ENCODE data around the gene PCDHB9.
A peak's percentile ranks its signal among the peaks of the same experiment; 100 is the strongest.
"Not testable (repeated sequence)": the region's sequence is repeated elsewhere in the genome, so short reads cannot be mapped to it uniquely, and the experiment has no call there.

PCDHB9 gene

GRCh38 chr5:141188682-141189081 lies 1.7 kb downstream of the PCDHB9 start:
- DNase-seq (ENCODE audit: low spot score): not testable (repeated sequence)

- not testable (repeated sequence) for DNase-seq (ENCODE audit: low spot score)
These were observed 2.2 kb downstream of the PCDHB9 start for GRCh38 chr5:141189131-141189530.

- peak; percentile 68 for DNase-seq (ENCODE audit: low spot score)
These were observed 5.3 kb downstream of the PCDHB9 start, which contains the start of gene PCDHB10 for GRCh38 chr5:141192110-141192725. TSS of gene PCDHB10 (plus strand) at chr5:141192353. CDS start at chr5:141192553, 200 bp downstream.

DNA sequence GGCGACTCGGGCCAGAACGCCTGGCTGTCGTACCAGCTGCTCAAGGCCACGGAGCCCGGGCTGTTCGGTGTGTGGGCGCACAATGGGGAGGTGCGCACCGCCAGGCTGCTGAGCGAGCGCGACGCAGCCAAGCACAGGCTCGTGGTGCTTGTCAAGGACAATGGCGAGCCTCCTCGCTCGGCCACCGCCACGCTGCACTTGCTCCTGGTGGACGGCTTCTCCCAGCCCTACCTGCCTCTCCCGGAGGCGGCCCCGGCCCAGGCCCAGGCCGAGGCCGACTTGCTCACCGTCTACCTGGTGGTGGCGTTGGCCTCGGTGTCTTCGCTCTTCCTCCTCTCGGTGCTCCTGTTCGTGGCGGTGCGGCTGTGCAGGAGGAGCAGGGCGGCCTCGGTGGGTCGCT lies 7.4 kb downstream of the PCDHB9 start:
- not testable (repeated sequence) for DNase-seq (ENCODE audit: low spot score)

GRCh38 chr5:141196363-141196762 lies 9.4 kb downstream of the PCDHB9 start:
- DNase-seq (ENCODE audit: low spot score): no peak

DNA sequence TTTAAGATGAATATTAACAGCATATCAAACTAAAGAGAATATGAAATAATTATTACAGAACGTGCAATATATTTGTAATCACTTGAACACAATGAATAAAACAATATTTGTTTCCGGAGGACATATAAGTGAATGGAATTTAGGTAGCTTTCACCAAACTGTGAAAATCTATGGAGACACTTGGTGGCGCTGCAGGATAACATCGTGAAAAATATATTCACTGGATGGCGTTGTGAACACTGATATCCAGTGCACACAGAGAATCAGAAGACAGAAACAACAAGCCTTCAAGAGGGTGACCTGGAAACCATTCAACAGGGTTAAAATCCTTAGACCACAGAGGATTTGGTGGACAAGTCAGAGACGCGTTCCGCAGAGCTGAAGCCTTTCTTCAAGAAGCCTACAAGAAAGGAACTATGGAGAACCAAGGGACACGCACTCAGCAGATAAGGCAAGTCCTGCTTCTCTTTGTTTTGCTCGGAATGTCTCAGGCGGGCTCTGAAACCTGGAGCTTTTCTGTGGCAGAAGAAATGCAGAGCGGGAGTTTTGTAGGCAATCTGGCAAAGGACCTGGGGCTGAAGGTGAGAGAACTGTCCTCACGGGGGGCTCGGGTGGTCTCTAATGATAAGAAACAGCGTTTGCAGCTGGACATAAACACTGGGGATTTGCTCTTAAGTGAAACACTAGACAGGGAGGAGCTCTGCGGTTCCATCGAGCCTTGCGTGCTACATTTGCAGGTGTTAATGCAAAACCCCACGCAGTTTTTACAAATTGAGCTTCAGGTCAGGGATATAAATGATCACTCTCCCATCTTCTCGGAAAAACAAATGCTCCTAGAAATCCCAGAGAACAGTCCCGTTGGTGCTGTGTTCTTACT lies 12.6 kb downstream of the PCDHB9 start, which contains the start of gene PCDHB11:
TSS of gene PCDHB11 (plus strand) at position 269 of the 877 bp plus-strand sequence. CDS start at position 417, 148 bp downstream.
- peak; percentile 25 for DNase-seq (ENCODE audit: low spot score)

GRCh38 chr5:141201126-141201525 lies 14.2 kb downstream of the PCDHB9 start:
- not testable (repeated sequence) for DNase-seq (ENCODE audit: low spot score)

- not testable (repeated sequence) for DNase-seq (ENCODE audit: low spot score)
These were observed 14.7 kb downstream of the PCDHB9 start for GRCh38 chr5:141201646-141202045.

GRCh38 chr5:141208478-141208877 lies 21.5 kb downstream of the PCDHB9 start, which contains the start of gene PCDHB12:
TSS of gene PCDHB12 (plus strand) at chr5:141208719. CDS start at chr5:141208908, 189 bp downstream.
- DNase-seq (ENCODE audit: low spot score): no peak

DNA sequence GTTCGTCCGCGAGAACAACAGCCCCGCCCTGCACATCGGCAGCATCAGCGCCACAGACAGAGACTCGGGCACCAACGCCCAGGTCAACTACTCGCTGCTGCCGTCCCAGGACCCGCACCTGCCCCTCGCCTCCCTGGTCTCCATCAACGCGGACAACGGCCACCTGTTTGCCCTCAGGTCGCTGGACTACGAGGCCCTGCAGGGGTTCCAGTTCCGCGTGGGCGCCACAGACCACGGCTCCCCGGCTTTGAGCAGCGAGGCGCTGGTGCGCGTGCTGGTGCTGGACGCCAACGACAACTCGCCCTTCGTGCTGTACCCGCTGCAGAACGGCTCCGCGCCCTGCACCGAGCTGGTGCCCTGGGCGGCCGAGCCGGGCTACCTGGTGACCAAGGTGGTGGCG lies 23.3 kb downstream of the PCDHB9 start:
- not testable (repeated sequence) for DNase-seq (ENCODE audit: low spot score)

DNA sequence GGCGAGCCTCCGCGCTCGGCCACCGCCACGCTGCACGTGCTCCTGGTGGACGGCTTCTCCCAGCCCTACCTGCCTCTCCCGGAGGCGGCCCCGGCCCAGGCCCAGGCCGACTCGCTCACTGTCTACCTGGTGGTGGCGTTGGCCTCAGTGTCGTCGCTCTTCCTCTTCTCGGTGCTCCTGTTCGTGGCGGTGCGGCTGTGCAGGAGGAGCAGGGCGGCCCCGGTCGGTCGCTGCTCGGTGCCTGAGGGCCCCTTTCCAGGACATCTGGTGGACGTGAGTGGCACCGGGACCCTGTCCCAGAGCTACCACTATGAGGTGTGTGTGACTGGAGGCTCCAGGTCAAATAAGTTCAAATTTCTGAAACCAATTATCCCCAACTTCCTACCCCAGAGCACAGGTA lies 23.9 kb downstream of the PCDHB9 start:
- not testable (repeated sequence) for DNase-seq (ENCODE audit: low spot score)

- DNase-seq (ENCODE audit: low spot score): not testable (repeated sequence)
These were observed 26.8 kb downstream of the PCDHB9 start, which contains the start of gene PCDHB13 for GRCh38 chr5:141213656-141214339. TSS of gene PCDHB13 (plus strand) at chr5:141213919. CDS start at chr5:141214124, 205 bp downstream.

- not testable (repeated sequence) for DNase-seq (ENCODE audit: low spot score)
These were observed 27.6 kb downstream of the PCDHB9 start for GRCh38 chr5:141214583-141214982.

DNA sequence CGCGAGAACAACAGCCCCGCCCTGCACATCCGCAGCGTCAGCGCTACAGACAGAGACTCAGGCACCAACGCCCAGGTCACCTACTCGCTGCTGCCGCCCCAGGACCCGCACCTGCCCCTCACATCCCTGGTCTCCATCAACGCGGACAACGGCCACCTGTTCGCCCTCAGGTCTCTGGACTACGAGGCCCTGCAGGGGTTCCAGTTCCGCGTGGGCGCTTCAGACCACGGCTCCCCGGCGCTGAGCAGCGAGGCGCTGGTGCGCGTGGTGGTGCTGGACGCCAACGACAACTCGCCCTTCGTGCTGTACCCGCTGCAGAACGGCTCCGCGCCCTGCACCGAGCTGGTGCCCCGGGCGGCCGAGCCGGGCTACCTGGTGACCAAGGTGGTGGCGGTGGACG lies 28.5 kb downstream of the PCDHB9 start:
- not testable (repeated sequence) for DNase-seq (ENCODE audit: low spot score)

- not testable (repeated sequence) for DNase-seq (ENCODE audit: low spot score)
These were observed 29.1 kb downstream of the PCDHB9 start for GRCh38 chr5:141216035-141216434.

GRCh38 chr5:141223112-141223783 lies 36.3 kb downstream of the PCDHB9 start, which contains the start of gene PCDHB14:
TSS of gene PCDHB14 (plus strand) at chr5:141223343. CDS start at chr5:141223506, 163 bp downstream.
- peak; percentile 65 for DNase-seq (ENCODE audit: low spot score)

GRCh38 chr5:141224844-141225243 lies 37.9 kb downstream of the PCDHB9 start:
- not testable (repeated sequence) for DNase-seq (ENCODE audit: low spot score)

DNA sequence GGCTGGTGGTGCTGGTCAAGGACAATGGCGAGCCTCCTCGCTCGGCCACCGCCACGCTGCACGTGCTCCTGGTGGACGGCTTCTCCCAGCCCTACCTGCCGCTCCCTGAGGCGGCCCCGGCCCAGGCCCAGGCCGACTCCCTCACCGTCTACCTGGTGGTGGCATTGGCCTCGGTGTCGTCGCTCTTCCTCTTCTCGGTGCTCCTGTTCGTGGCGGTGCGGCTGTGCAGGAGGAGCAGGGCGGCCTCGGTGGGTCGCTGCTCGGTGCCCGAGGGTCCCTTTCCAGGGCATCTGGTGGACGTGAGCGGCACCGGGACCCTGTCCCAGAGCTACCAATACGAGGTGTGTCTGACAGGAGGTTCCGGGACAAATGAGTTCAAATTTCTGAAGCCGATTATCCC lies 38.5 kb downstream of the PCDHB9 start:
- DNase-seq (ENCODE audit: low spot score): not testable (repeated sequence)

DNA sequence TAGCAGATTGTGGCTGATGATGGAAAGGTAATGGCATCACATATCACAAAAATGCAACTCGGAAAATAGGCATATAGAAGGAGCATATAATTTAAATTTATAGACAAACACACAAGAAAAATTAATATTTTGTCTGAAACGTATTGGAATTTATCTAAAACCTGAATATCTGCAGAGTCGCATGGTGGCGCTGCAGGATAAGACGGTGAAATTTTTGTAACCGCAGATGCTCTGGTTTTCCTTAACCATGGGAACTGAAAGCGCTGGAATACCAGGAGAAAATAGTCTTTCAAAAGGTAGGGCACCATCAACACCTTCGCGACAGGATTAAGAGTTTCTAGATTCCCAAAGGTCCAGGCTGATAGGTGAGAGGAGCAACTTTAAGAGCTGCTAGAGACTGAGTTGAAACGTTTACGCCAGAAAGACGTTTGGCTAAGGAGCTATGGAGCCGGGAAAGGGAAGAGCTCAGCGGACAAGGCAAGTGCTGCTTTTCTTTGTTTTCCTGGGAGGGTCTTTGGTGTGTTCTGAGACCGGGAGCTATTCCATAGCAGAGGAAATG lies 47.2 kb downstream of the PCDHB9 start:
- no peak for DNase-seq (ENCODE audit: low spot score)

- DNase-seq (ENCODE audit: low spot score): not testable (repeated sequence)
These were observed 49.0 kb downstream of the PCDHB9 start for GRCh38 chr5:141235922-141236321.

Data from iPS-NIHi11 (cell line).